ENCODE measurements around the gene TBX21.
A peak's percentile ranks its signal among the peaks of the same experiment; 100 is the strongest.

The TBX21 gene

GRCh38 chr17:47774987-47775580 lies 42.0 kb downstream of the TBX21 start:
- DNase-seq, result no peak

GRCh38 chr17:47776330-47777197 lies 43.5 kb downstream of the TBX21 start:
- peak; percentile 40 for DNase-seq

GRCh38 chr17:47778184-47778635 lies 45.2 kb downstream of the TBX21 start:
- no peak for DNase-seq

GRCh38 chr17:47781397-47781796 lies 48.4 kb downstream of the TBX21 start:
- no peak for DNase-seq

GRCh38 chr17:47785538-47786123 lies 52.6 kb downstream of the TBX21 start:
- no peak for DNase-seq

GRCh38 chr17:47789611-47790561 lies 56.9 kb downstream of the TBX21 start:
- DNase-seq, result peak; percentile 57

- DNase-seq, result no peak
These were observed 58.0 kb downstream of the TBX21 start for GRCh38 chr17:47791025-47791424.

GRCh38 chr17:47792457-47792856 lies 59.4 kb downstream of the TBX21 start:
- no peak for DNase-seq

GRCh38 chr17:47792979-47793378 lies 59.9 kb downstream of the TBX21 start:
- no peak for DNase-seq

Data from stimulated activated CD4-positive, alpha-beta T cell treated with anti-CD3 and anti-CD28 coated beads, Interleukin-1b, Interleukin-23, amount 100 ng/mL, for 48 hours (primary cell).